ENCODE results near the gene WASF3.
A peak's percentile ranks its signal among the peaks of the same experiment; 100 is the strongest.

Gene WASF3, protein sequence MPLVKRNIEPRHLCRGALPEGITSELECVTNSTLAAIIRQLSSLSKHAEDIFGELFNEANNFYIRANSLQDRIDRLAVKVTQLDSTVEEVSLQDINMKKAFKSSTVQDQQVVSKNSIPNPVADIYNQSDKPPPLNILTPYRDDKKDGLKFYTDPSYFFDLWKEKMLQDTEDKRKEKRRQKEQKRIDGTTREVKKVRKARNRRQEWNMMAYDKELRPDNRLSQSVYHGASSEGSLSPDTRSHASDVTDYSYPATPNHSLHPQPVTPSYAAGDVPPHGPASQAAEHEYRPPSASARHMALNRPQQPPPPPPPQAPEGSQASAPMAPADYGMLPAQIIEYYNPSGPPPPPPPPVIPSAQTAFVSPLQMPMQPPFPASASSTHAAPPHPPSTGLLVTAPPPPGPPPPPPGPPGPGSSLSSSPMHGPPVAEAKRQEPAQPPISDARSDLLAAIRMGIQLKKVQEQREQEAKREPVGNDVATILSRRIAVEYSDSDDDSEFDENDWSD

GRCh38 chr13:26557393-26558073 is at the start of gene WASF3:
Gene WASF3, plus strand, starts transcription at chr13:26557683. Its CDS starts 84,588 bp downstream, at chr13:26642271.
- no peaks in the 10 kb centered on the region for H3K27me3 ChIP-seq (ENCODE audit: insufficient read depth, low read length)
- H3K4me1 ChIP-seq (ENCODE audit: control insufficient read depth, insufficient read depth, low read length, unreplicated experiment) = peaks cover 19% of the 10 kb centered on the region
- H3K79me2 ChIP-seq (ENCODE audit: control insufficient read depth, insufficient read depth, low read length, unreplicated experiment) = peaks cover 45% of the 10 kb centered on the region
- H2AFZ ChIP-seq (ENCODE audit: low read length, unreplicated experiment) = peak within 1 kb of the TSS; percentile 67
- peak within 1 kb of the TSS; percentile 88 for H3K4me3 ChIP-seq (ENCODE audit: low read depth, low read length)
- H3K36me3 ChIP-seq (ENCODE audit: insufficient read depth, low read length) = no peaks in the 10 kb centered on the region
- no peak within 1 kb of the TSS for H3K27ac ChIP-seq (ENCODE audit: low read depth, low read length)

DNA sequence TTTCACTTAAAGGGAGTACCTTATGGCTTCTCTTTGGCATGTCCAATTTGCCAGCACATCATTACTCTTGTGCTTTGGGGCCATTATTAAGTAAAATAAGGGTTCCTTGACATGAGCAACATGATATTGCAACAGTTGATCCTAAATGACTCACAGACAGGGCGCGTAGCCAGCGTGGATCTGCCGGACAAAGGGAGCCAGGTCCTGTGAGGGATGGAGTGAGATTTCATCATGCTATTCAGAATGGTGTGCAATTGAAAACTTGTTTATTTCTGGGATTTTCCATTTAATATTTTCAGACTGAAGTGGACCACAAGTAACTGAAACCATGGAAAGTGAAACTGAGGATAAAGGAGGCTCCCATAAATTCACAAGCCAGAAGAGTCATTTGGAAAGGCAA is 48.6 kb upstream of the WASF3 start:
- no peaks in the 10 kb centered on the region for H3K79me2 ChIP-seq (ENCODE audit: control insufficient read depth, insufficient read depth, low read length, unreplicated experiment)
- no peak overlapping the region for H3K4me3 ChIP-seq (ENCODE audit: low read depth, low read length)
- no peaks in the 10 kb centered on the region for H3K36me3 ChIP-seq (ENCODE audit: insufficient read depth, low read length)
- H3K27me3 ChIP-seq (ENCODE audit: insufficient read depth, low read length) = no peaks in the 10 kb centered on the region
- H3K4me1 ChIP-seq (ENCODE audit: control insufficient read depth, insufficient read depth, low read length, unreplicated experiment) = peaks cover 3% of the 10 kb centered on the region
- H2AFZ ChIP-seq (ENCODE audit: low read length, unreplicated experiment) = peak overlapping the region; percentile 79
- H3K27ac ChIP-seq (ENCODE audit: low read depth, low read length) = peak overlapping the region; percentile 86

DNA sequence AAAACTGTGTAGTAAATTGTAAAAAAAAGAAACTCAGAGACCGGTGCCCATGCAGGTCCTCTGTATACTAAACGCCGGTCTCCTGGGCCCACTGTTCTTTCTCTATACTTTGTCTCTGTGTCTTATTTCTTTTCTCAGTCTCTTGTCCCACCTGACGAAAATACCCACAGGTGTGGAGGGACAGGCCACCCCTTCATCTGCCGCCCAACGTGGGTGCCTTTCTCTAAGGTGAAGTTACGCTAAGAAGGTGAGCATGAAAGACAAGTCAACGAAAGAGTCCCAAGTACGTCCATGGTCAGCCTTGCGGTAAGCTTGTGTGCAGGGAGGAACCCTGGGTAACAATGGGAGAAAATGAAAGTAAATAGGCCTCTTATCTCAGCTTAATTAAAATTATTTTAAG is 48.0 kb upstream of the WASF3 start:
- Histone ChIP-seq H2AFZ (ENCODE audit: low read length, unreplicated experiment) (peak overlapping the region; percentile 79), H3K79me2 (ENCODE audit: control insufficient read depth, insufficient read depth, low read length, unreplicated experiment) (no peaks in the 10 kb centered on the region), H3K4me3 (ENCODE audit: low read depth, low read length) (no peak overlapping the region), H3K27ac (ENCODE audit: low read depth, low read length) (peak overlapping the region; percentile 86), H3K36me3 (ENCODE audit: insufficient read depth, low read length) (no peaks in the 10 kb centered on the region), H3K4me1 (ENCODE audit: control insufficient read depth, insufficient read depth, low read length, unreplicated experiment) (peaks cover 3% of the 10 kb centered on the region), H3K27me3 (ENCODE audit: insufficient read depth, low read length) (no peaks in the 10 kb centered on the region)

GRCh38 chr13:26513931-26514330 is 43.6 kb upstream of the WASF3 start:
- Histone ChIP-seq H3K27me3 (ENCODE audit: insufficient read depth, low read length) (peaks cover 7% of the 10 kb centered on the region; the same call in 1 of the 2 replicates), H3K4me1 (ENCODE audit: control insufficient read depth, insufficient read depth, low read length, unreplicated experiment) (peaks cover 3% of the 10 kb centered on the region), H3K79me2 (ENCODE audit: control insufficient read depth, insufficient read depth, low read length, unreplicated experiment) (no peaks in the 10 kb centered on the region), H3K36me3 (ENCODE audit: insufficient read depth, low read length) (no peaks in the 10 kb centered on the region), H3K27ac (ENCODE audit: low read depth, low read length) (no peak overlapping the region), H3K4me3 (ENCODE audit: low read depth, low read length) (no peak overlapping the region), H2AFZ (ENCODE audit: low read length, unreplicated experiment) (no peak overlapping the region)

DNA sequence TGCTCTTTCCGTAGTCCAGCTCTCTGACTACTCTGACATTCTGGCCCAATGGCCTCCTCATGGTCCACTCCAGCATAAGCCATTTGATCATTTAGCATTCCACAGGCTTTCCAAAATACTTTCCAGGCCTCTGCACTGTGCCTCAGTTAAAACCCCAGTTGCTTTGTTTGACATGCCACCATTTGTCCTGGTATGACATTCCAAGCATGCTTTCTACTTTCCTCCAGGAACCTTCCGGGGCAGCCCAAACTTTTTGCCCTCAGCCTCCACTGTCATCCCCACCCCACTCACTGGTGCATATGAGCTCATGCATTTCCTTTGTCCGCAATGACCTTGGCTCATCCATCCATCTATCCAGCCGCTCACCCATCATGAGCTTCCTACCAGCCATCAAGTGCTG is 41.8 kb upstream of the WASF3 start:
- Histone ChIP-seq H3K79me2 (ENCODE audit: control insufficient read depth, insufficient read depth, low read length, unreplicated experiment) (no peaks in the 10 kb centered on the region), H3K27me3 (ENCODE audit: insufficient read depth, low read length) (peaks cover 7% of the 10 kb centered on the region; the same call in 1 of the 2 replicates), H3K4me3 (ENCODE audit: low read depth, low read length) (no peak overlapping the region), H2AFZ (ENCODE audit: low read length, unreplicated experiment) (no peak overlapping the region), H3K27ac (ENCODE audit: low read depth, low read length) (no peak overlapping the region), H3K4me1 (ENCODE audit: control insufficient read depth, insufficient read depth, low read length, unreplicated experiment) (no peaks in the 10 kb centered on the region), H3K36me3 (ENCODE audit: insufficient read depth, low read length) (no peaks in the 10 kb centered on the region)

- H2AFZ ChIP-seq (ENCODE audit: low read length, unreplicated experiment) = no peak overlapping the region
Measured at GRCh38 chr13:26517936-26518335, 39.5 kb upstream of the WASF3 start.

DNA sequence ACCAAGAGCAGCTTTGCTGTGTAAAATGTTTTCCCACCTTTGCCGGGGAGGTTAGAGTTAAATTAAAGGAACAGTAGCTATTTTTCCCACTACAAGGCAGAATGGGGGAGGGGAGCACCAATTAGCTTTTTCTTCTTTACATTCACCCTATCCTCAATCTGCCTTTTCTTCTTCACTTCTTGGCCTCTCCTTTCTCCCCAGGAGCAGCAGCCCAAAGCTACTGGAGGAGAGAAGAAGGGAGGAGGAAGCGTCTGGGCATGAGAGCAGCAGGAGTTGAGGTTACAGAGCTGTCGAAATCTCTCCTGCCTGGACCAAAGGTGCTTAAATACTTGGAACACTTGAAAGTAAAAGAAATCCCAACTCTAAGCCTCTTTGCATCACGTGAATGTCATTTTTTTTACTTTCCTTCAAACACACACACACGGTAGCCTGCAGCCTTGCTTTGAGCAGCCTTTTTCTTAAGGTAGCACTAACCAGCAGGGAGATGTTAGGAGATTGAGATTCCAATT is 39.0 kb upstream of the WASF3 start:
- Histone ChIP-seq H3K27me3 (ENCODE audit: insufficient read depth, low read length) (peaks cover 7% of the 10 kb centered on the region; the same call in 1 of the 2 replicates), H3K36me3 (ENCODE audit: insufficient read depth, low read length) (no peaks in the 10 kb centered on the region), H2AFZ (ENCODE audit: low read length, unreplicated experiment) (no peak overlapping the region), H3K27ac (ENCODE audit: low read depth, low read length) (no peak overlapping the region), H3K4me1 (ENCODE audit: control insufficient read depth, insufficient read depth, low read length, unreplicated experiment) (no peaks in the 10 kb centered on the region), H3K4me3 (ENCODE audit: low read depth, low read length) (no peak overlapping the region), H3K79me2 (ENCODE audit: control insufficient read depth, insufficient read depth, low read length, unreplicated experiment) (no peaks in the 10 kb centered on the region)

More at GRCh38 chr13:26517936-26518335, 39.5 kb upstream of the WASF3 start:
- Histone ChIP-seq H3K27me3 (ENCODE audit: insufficient read depth, low read length) (peaks cover 7% of the 10 kb centered on the region; the same call in 1 of the 2 replicates), H3K79me2 (ENCODE audit: control insufficient read depth, insufficient read depth, low read length, unreplicated experiment) (no peaks in the 10 kb centered on the region), H3K27ac (ENCODE audit: low read depth, low read length) (no peak overlapping the region), H3K4me3 (ENCODE audit: low read depth, low read length) (no peak overlapping the region), H3K4me1 (ENCODE audit: control insufficient read depth, insufficient read depth, low read length, unreplicated experiment) (no peaks in the 10 kb centered on the region), H3K36me3 (ENCODE audit: insufficient read depth, low read length) (no peaks in the 10 kb centered on the region)

DNA sequence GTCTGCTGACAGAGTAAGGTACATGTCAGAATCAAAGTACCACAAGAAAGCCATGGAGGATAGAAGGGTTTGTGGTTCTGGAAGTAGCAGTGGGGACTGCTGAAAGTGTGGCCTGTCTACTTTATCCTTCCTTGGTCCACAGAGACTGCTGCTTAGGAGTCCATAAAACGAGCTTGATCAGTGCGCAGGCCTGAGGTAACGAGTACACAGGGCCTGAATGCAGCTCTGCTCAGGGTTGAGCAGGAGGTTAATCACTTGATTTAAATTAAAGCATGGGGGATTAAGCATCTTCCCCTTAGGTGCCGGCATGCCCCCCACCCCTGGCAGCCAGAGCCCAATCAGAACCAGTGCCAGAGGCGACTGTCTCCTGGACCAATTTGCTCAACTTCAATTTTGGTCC is 34.9 kb upstream of the WASF3 start:
- no peaks in the 10 kb centered on the region for H3K79me2 ChIP-seq (ENCODE audit: control insufficient read depth, insufficient read depth, low read length, unreplicated experiment)
- no peaks in the 10 kb centered on the region for H3K4me1 ChIP-seq (ENCODE audit: control insufficient read depth, insufficient read depth, low read length, unreplicated experiment)
- peaks cover 18% of the 10 kb centered on the region for H3K27me3 ChIP-seq (ENCODE audit: insufficient read depth, low read length)
- H3K36me3 ChIP-seq (ENCODE audit: insufficient read depth, low read length) = no peaks in the 10 kb centered on the region
- no peak overlapping the region for H2AFZ ChIP-seq (ENCODE audit: low read length, unreplicated experiment)
- no peak overlapping the region for H3K4me3 ChIP-seq (ENCODE audit: low read depth, low read length)
- H3K27ac ChIP-seq (ENCODE audit: low read depth, low read length) = no peak overlapping the region

GRCh38 chr13:26523007-26523406 is 34.5 kb upstream of the WASF3 start:
- Histone ChIP-seq H2AFZ (ENCODE audit: low read length, unreplicated experiment) (no peak overlapping the region), H3K4me1 (ENCODE audit: control insufficient read depth, insufficient read depth, low read length, unreplicated experiment) (no peaks in the 10 kb centered on the region), H3K79me2 (ENCODE audit: control insufficient read depth, insufficient read depth, low read length, unreplicated experiment) (no peaks in the 10 kb centered on the region), H3K27ac (ENCODE audit: low read depth, low read length) (no peak overlapping the region), H3K4me3 (ENCODE audit: low read depth, low read length) (no peak overlapping the region), H3K27me3 (ENCODE audit: insufficient read depth, low read length) (peaks cover 22% of the 10 kb centered on the region), H3K36me3 (ENCODE audit: insufficient read depth, low read length) (no peaks in the 10 kb centered on the region)

DNA sequence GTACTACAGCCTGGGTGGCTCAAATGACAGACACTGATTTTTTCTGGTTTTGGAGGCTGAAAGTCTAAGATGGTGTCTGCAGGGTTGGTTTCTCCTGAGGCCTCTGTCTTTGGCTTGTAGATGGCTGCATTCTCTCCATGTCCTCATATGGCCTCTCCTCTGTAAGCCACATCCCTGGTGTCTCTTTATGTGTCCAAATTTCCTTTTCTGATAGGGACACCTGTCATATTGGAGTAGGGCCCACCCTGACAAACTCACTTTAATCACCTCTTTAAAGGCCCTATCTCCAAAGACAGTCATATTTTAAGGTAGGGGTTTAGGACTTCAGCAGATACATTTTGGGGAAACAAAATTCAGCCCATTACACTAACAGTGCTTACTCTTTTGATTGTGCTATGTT is 32.0 kb upstream of the WASF3 start:
- H3K4me1 ChIP-seq (ENCODE audit: control insufficient read depth, insufficient read depth, low read length, unreplicated experiment) = no peaks in the 10 kb centered on the region
- H3K36me3 ChIP-seq (ENCODE audit: insufficient read depth, low read length) = no peaks in the 10 kb centered on the region
- H3K27ac ChIP-seq (ENCODE audit: low read depth, low read length) = no peak overlapping the region
- H2AFZ ChIP-seq (ENCODE audit: low read length, unreplicated experiment) = no peak overlapping the region
- no peak overlapping the region for H3K4me3 ChIP-seq (ENCODE audit: low read depth, low read length)
- H3K79me2 ChIP-seq (ENCODE audit: control insufficient read depth, insufficient read depth, low read length, unreplicated experiment) = no peaks in the 10 kb centered on the region
- peaks cover 39% of the 10 kb centered on the region for H3K27me3 ChIP-seq (ENCODE audit: insufficient read depth, low read length)

Data from ACC112 (cell line).